Stimulated activated CD4-positive, alpha-beta T cell treated with anti-CD3 and anti-CD28 coated beads, Interleukin-4, amount 100 ng/mL, for 4 hours (primary cell): Measurements from ENCODE around the gene LCT.
"Not testable (repeated sequence)": the region's sequence is repeated elsewhere in the genome, so short reads cannot be mapped to it uniquely, and the experiment has no call there.

ENCODE experiments used
- DNase-seq, 2 experiments: peaks; one replicate each; pipeline ENCODE4 v3.0.0-alpha.2; 2020

Gene LCT

GRCh38 chr2:135831180-135831812, 5.7 kb downstream of the LCT start:
- DNase-seq: no peak

GRCh38 chr2:135829378-135830135, 7.4 kb downstream of the LCT start:
- DNase-seq: no peak

- no peak for DNase-seq
Observed at GRCh38 chr2:135826544-135826943, 10.4 kb downstream of the LCT start.

- DNase-seq: no peak
Observed at GRCh38 chr2:135825550-135826176, 11.3 kb downstream of the LCT start.

GRCh38 chr2:135825131-135825530, 11.9 kb downstream of the LCT start:
- no peak for DNase-seq

GRCh38 chr2:135822855-135823254, 14.1 kb downstream of the LCT start:
- no peak for DNase-seq

DNA sequence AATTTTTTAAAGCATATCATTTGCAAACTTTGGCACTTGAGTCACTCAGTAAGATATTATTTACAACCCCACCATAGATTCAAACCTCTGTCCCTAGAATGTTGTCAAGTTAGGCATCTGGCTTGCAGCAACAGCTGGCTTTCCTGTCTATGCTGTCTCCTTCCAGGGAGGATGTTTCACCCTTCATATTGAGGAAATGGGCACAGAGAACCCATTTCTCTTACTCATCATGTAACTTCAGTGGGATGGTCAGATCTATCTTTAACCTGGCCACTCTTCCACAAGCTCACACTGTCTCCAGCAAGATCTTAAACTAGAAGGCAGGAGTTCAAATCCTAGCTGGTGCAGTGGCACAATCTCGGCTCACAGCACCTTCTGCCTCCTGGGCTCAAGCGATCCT, 15.8 kb downstream of the LCT start:
- no peak for DNase-seq

DNA sequence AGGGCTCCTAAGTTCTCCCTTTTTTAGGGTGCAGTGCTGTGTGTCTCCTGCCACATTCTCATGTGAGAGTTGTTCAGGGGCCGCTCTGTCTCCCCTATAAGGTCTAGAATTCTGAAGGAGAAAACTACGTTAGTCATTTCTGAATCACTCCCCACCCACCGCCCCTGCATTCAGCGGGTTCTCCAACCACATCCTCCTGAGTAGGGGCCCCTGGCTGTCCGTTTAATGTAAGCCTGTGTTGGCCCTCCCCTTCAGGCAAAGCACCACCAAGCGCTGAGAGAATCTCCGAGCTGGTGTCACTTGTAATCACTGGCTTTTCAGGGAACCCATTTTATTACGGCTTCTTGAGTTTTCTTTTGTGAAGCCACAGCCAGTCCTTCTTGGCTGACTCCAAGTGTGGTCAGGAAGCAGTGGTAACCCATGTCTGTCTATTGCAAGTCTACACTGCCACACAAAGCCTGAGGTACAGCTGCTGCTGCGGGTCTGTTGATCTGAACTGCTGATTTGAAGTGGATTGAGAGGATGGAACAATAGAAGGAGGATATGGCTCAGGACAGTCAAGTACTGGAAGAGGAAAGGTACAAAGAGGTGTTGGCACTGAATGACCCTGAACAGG, 16.9 kb downstream of the LCT start:
- peak; percentile 65 to 84 for DNase-seq

- peak; percentile 10 to 27 for DNase-seq
Observed at GRCh38 chr2:135818937-135819610, 17.9 kb downstream of the LCT start.

DNA sequence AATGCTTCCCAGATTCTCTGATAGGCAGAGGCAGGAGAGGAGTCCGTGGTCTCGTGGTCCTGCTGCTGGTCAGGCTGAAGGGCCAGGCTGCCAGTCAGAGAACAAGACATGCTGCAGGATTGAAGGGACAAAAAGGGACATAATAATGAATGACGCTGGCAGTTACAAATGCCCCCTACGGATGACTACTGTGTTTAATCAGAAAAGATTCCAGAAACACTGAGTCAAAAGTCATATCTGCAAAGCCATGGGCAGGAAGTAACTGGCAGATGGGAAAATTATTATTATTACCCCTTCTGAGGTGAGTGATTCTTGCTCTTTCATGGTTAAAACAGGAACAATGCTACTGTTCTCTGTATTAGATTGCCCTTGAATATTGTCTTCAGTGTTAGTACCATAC, 19.0 kb downstream of the LCT start:
- DNase-seq: no peak

- no peak for DNase-seq
Observed at GRCh38 chr2:135817466-135817865, 19.5 kb downstream of the LCT start.

- DNase-seq: peak in 1 of 2 experiments; percentile 12
Observed at GRCh38 chr2:135815269-135815668, 21.7 kb downstream of the LCT start.

GRCh38 chr2:135812907-135813511, 24.0 kb downstream of the LCT start:
- DNase-seq: no peak

GRCh38 chr2:135807874-135808273, 29.1 kb downstream of the LCT start:
- DNase-seq: not testable (repeated sequence)

DNA sequence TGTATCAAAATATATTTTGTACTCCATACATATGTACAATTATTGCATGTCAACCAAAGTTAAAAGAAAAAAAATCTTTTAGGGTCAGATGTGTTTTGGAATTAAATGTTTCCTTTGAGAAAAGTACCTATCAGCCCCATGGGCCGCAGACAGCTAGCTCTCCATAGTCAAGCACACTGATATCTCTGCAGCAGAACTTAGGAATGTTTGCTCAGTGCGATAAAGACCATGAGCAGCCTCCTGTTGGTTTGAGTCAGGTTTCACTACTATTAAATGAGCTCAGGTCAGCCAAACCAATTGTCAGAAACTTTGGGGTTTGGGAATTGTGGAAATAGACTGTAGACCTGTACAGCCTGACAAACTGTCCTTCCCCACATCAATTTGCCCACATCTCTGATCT, 33.7 kb downstream of the LCT start:
- no peak for DNase-seq

DNA sequence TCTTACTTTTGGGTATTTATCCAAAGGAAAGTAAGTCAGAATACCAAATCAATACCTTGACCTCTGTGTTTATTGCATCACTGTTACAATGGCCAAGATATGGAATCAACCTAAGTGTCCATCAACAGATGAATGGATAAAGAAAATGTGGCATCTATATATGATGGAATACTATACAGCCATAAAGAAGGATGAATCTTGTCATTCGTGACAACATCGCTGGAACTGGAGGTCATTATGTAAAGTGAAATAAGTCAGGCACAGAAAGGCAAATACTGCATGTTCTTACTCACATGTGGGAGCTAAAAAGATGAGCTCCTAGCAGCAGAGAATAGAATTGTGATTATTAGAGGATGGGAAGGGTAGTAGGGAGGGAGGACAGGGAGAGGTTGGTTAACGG, 34.6 kb downstream of the LCT start:
- DNase-seq: no peak

- DNase-seq: no peak
Observed at GRCh38 chr2:135800513-135801460, 36.2 kb downstream of the LCT start.

DNA sequence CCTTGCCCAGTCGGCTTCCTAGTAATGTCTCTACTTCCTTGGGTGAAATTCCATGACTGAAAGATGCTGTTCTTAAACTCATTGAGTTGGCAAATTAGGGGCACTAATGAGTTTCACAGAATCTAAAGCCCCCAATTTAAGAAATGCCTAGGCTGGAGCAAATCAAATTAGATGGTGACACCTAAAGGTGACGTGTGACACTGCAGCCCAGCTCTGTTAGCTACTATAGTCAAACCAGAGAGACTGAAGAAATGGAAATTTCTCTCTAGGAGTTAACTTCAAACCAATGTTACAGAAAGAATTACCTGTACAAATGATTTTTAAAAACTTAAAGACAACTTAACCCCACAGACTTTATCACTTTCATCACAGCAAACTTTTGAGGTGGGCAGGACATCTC, 37.2 kb downstream of the LCT start:
- DNase-seq: no peak

- DNase-seq: no peak
Observed at GRCh38 chr2:135798762-135799161, 38.2 kb downstream of the LCT start.

- no peak for DNase-seq
Observed at GRCh38 chr2:135798275-135798705, 38.7 kb downstream of the LCT start.

GRCh38 chr2:135797497-135798274, 39.3 kb downstream of the LCT start:
- peak; percentile 68 to 72 for DNase-seq
